Endometrial microvascular endothelial cells (primary cell): ENCODE measurements around the gene NEO1. TPM values are rescaled to one million over a fixed set of nuclear protein-coding genes. Genes with fewer than 3 reads are reported as not detected.

Source experiments
- in situ Hi-C: cut with HindIII; loops from 2 replicates; pipeline ENCODE4 v1.10.0; 2017; ENCODE audit warnings: low sequenced_read_pairs, low pct_unique_long_range_greater_than_20kb; ENCODE audit errors: inconsistent ontology term
- total RNA-seq: library from RNA; depleted of rRNA; stranded (reverse); fragments of >200 nt; gene quantifications from one replicate; pipeline ENCODE4 v1.2.3, GENCODE V29; 2015; ENCODE audit errors: inconsistent ontology term

NEO1 gene
- total RNA-seq, 1 donor from 2014 or later: not detected

- in situ Hi-C loops: no loop called here
Measured at GRCh38 chr15:73330206-73331051, 278.2 kb downstream of the NEO1 start.

GRCh38 chr15:73331501-73331900 lies 279.2 kb downstream of the NEO1 start:
- in situ Hi-C loops: no loop called here

- in situ Hi-C loops: no loop called here
Measured at GRCh38 chr15:73331991-73332925, 280.0 kb downstream of the NEO1 start.

GRCh38 chr15:73333001-73333400 lies 280.7 kb downstream of the NEO1 start:
- in situ Hi-C loops: no loop called here

GRCh38 chr15:73334086-73334485 lies 281.8 kb downstream of the NEO1 start:
- in situ Hi-C loops: no loop called here

- in situ Hi-C loops: no loop called here
Measured at GRCh38 chr15:73335026-73335425, 282.8 kb downstream of the NEO1 start.

GRCh38 chr15:73335471-73335870 lies 283.2 kb downstream of the NEO1 start:
- in situ Hi-C loops: no loop called here

- in situ Hi-C loops: no loop called here
Measured at GRCh38 chr15:73336756-73337155, 284.5 kb downstream of the NEO1 start.

- in situ Hi-C loops: no loop called here
Measured at GRCh38 chr15:73337187-73337586, 284.9 kb downstream of the NEO1 start.

GRCh38 chr15:73338058-73338457 lies 285.8 kb downstream of the NEO1 start:
- in situ Hi-C loops: no loop called here

- in situ Hi-C loops: no loop called here
Measured at GRCh38 chr15:73338606-73339374, 286.5 kb downstream of the NEO1 start.

GRCh38 chr15:73340502-73341192 lies 288.4 kb downstream of the NEO1 start:
- in situ Hi-C loops: no loop called here

- in situ Hi-C loops: no loop called here
Measured at GRCh38 chr15:73341886-73342600, 289.8 kb downstream of the NEO1 start.

- in situ Hi-C loops: no loop called here
Measured at GRCh38 chr15:73344056-73344455, 291.8 kb downstream of the NEO1 start.

- in situ Hi-C loops: no loop called here
Measured at GRCh38 chr15:73345658-73346057, 293.4 kb downstream of the NEO1 start.

GRCh38 chr15:73346735-73347312 lies 294.6 kb downstream of the NEO1 start:
- in situ Hi-C loops: no loop called here

GRCh38 chr15:73349191-73349590 lies 296.9 kb downstream of the NEO1 start:
- in situ Hi-C loops: no loop called here

- in situ Hi-C loops: no loop called here
Measured at GRCh38 chr15:73352082-73352481, 299.8 kb downstream of the NEO1 start.
